ENCODE data around the gene CDCA5.
A peak's percentile ranks its signal among the peaks of the same experiment; 100 is the strongest.

Gene CDCA5

GRCh38 chr11:65083834-65084597 is at the start of gene CDCA5, which contains the start of gene ZFPL1:
Gene CDCA5 (minus strand): TSS chr11:65084040. CDS start chr11:65083978, 62 bp downstream.
Gene ZFPL1 (plus strand): TSS chr11:65084222. CDS start chr11:65084699, 477 bp downstream.
- peak; percentile 89 for DNase-seq (ENCODE audit: low read depth)

DNA sequence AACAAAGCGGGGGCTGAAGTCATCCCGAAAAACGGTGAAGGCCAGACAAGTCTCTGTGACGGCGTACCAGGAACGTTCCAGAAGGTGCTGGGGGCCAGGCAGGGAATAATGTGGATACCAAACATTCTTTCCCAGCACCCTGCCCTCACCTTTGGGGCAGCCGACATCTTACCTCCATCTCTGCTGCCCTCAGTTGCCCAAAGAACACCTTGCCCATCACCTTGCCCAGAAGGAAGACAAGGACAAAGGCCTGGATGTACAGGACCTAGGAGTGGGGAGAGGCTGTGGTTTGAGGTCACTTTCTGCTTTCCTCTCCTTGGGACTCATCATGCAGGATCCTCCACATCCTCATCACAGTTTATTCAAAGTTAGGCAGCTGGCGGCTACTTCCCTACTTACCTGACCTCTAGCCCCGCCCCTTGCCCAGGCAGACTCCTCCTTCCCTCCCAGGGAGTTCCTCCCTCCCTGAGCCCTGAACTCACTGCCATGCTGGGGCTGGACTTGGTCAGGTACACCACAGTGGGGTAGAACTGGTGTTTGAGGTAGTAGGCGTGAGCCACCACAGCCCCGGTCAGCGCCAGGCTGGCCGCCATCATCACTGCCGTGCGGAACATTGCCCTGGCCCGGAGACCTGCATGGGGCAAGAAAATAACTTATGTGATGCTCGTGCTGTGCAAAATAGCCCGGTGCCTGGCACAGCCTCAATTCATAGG is 49.3 kb upstream of the CDCA5 start:
- no peak for DNase-seq (ENCODE audit: low read depth)

GRCh38 chr11:65132238-65132987 is 48.6 kb upstream of the CDCA5 start:
- DNase-seq (ENCODE audit: low read depth): no peak

DNA sequence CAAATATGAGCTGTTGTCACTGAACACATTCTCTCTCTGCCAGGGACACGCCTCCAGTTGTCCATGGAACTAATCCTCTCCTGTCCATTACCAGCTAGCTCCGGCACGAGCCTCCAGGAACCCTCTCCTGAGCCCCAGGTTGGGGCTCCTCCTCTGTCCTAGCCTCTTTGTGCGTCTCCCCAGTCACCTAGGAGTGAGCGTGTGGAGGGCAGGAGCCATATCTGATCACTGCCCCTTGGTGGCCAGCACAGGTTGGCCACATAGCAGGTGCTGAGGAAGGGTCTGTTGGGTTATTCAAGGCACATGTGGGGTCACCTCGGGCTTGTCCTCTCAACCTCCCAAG is 48.0 kb upstream of the CDCA5 start:
- DNase-seq (ENCODE audit: low read depth): no peak

DNA sequence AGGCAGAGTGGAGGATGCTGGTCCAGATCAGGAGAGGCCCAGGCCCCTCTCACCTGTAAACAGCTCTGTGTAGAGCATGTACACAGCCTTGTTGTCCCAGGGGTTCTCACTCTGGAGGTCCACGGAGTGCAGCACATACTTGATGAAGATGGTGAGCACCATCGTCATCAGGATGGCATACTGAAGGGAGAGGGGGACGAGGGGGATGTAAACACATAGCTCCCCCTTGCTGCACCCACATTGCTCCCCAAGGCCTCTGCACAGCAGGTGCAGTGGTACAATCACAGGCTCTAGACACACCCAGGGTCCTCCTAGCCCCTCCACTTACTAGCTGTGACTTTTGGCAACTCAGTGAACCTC is 47.6 kb upstream of the CDCA5 start:
- no peak for DNase-seq (ENCODE audit: low read depth)

GRCh38 chr11:65130631-65131416 is 47.0 kb upstream of the CDCA5 start:
- no peak for DNase-seq (ENCODE audit: low read depth)

GRCh38 chr11:65129649-65130441 is 46.0 kb upstream of the CDCA5 start:
- DNase-seq (ENCODE audit: low read depth): no peak

- DNase-seq (ENCODE audit: low read depth): no peak
These were observed 44.6 kb upstream of the CDCA5 start for GRCh38 chr11:65128182-65129145.

GRCh38 chr11:65127473-65128181 is 43.8 kb upstream of the CDCA5 start:
- no peak for DNase-seq (ENCODE audit: low read depth)

GRCh38 chr11:65126624-65127274 is 42.9 kb upstream of the CDCA5 start:
- no peak for DNase-seq (ENCODE audit: low read depth)

DNA sequence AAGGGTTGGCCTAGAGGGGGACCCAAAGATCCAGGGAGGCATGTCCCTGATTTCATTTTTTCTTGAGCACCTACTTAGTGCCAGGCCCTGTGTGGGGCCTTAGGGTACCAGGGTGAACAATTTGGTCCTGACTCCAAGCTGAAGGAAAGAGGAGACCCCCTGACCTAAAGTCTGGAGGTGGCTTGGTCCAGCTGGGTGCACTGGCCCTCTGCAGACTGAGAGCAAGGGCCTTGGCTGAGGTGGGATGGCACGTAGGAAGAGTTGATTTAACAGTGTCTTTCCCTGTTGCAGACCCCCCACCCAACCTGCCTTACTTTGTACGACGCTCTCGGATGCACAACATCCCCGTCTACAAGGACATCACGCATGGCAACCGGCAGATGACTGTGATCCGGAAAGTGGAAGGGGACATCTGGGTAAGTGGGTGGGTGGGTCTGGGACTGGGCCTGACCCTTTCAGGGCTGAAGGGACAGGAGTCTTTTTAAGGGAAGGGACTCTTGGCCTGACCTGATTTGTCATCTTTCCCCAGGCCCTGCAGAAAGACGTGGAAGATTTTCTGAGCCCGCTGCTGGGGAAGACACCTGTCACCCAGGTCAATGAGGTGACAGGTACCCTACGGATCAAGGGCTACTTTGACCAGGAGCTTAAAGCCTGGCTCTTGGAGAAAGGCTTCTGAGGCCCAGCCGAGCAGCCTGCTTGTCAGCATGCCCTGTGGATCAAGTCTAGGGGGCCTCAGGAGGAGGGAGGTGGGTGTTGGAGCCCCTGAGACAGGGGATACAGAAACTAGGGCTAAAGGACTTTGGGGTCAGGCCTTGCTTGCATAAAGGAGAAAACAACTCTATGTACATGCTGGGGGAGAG is 41.6 kb upstream of the CDCA5 start:
- DNase-seq (ENCODE audit: low read depth): no peak

DNA sequence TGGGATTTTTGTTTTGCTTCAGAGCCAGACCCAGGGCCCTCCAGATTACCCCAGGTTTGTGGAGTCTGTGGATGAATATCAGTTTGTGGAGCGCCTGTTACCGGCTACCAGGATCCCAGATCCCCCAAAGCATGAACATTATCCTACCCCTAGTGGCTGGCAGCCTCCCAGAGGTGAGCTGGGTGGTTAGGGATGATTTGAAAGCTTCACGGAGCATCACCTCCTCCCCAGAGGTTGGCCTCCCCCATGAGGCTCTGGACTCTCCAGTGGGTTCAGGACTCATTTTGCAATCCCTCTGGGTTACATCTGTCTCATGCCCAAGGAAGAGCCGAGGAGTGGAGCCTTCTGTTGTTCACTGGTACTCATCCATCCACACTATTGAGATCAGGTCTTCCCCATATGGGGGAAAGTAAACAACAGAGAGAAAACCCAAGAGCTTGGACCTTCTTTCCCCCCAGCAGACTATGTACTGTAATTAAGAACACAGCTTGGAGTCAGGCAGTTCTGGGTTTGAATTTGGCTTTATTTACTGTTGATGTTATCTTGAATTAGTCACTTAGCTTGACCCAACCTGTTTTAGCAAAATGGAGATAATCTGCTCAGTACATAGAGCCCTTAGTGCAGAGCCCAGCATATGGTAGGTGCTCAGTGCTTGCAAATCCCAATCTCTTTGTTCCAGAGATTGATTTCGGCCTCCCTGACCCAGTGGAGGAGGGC is 40.8 kb upstream of the CDCA5 start:
- no peak for DNase-seq (ENCODE audit: low read depth)

GRCh38 chr11:65121865-65122696 is 38.2 kb upstream of the CDCA5 start, which contains the start of the genes FAU and MRPL49:
Gene FAU (minus strand): TSS chr11:65122134. CDS start chr11:65121813, 321 bp downstream.
Gene MRPL49 (plus strand): TSS chr11:65122321. CDS start chr11:65122347, 26 bp downstream.
- DNase-seq (ENCODE audit: low read depth): peak; percentile 98

GRCh38 chr11:65121447-65121864 is 37.6 kb upstream of the CDCA5 start:
- DNase-seq (ENCODE audit: low read depth): no peak

GRCh38 chr11:65120831-65121230 is 37.0 kb upstream of the CDCA5 start:
- no peak for DNase-seq (ENCODE audit: low read depth)

- DNase-seq (ENCODE audit: low read depth): no peak
These were observed 35.8 kb upstream of the CDCA5 start for GRCh38 chr11:65119670-65119995.

Data from T-helper 22 cell (primary cell).